Measurements from ENCODE around the gene LGR4. TPM values are rescaled to one million over a fixed set of nuclear protein-coding genes. Genes with fewer than 3 reads are reported as not detected.

LGR4 gene
- total RNA-seq, 1 donor from 2014 or later, result 15.9 TPM

- no peak overlapping the region for H3K4me3 ChIP-seq (ENCODE audit: low read depth, low read length)
- no peaks in the 10 kb centered on the region for H3K36me3 ChIP-seq (ENCODE audit: control insufficient read depth, insufficient read depth, low read length)
- no peak for DNase-seq (ENCODE audit: low read depth)
- no peaks in the 10 kb centered on the region for H3K27me3 ChIP-seq (ENCODE audit: control insufficient read depth, insufficient read depth, low read length)
- TF ChIP-seq CTCF (IDR thresholded peaks at IDR 0.05; ENCODE audit: insufficient read depth, low read length, poor library complexity, severe bottlenecking), result no peak
These were observed 117.0 kb downstream of the LGR4 start for GRCh38 chr11:27355575-27356104.

- Histone ChIP-seq H3K36me3 (ENCODE audit: control insufficient read depth, insufficient read depth, low read length) (no peaks in the 10 kb centered on the region), H3K4me3 (ENCODE audit: low read depth, low read length) (no peak overlapping the region), H3K27me3 (ENCODE audit: control insufficient read depth, insufficient read depth, low read length) (no peaks in the 10 kb centered on the region)
- no peak for DNase-seq (ENCODE audit: low read depth)
- TF ChIP-seq CTCF (IDR thresholded peaks at IDR 0.05; ENCODE audit: insufficient read depth, low read length, poor library complexity, severe bottlenecking), result no peak
These were observed 118.1 kb downstream of the LGR4 start for GRCh38 chr11:27354359-27354965.

GRCh38 chr11:27353593-27354358 lies 118.8 kb downstream of the LGR4 start:
- no peak overlapping the region for H3K4me3 ChIP-seq (ENCODE audit: low read depth, low read length)
- DNase-seq (ENCODE audit: low read depth), result no peak

GRCh38 chr11:27352781-27353180 lies 119.8 kb downstream of the LGR4 start:
- H3K4me3 ChIP-seq (ENCODE audit: low read depth, low read length), result no peak overlapping the region
- TF ChIP-seq CTCF (IDR thresholded peaks at IDR 0.05; ENCODE audit: insufficient read depth, low read length, poor library complexity, severe bottlenecking), result no peak
- no peak for DNase-seq (ENCODE audit: low read depth)
- no peaks in the 10 kb centered on the region for H3K36me3 ChIP-seq (ENCODE audit: control insufficient read depth, insufficient read depth, low read length)
- no peaks in the 10 kb centered on the region for H3K27me3 ChIP-seq (ENCODE audit: control insufficient read depth, insufficient read depth, low read length)

More at GRCh38 chr11:27353593-27354358, 118.8 kb downstream of the LGR4 start:
- no peaks in the 10 kb centered on the region for H3K36me3 ChIP-seq (ENCODE audit: control insufficient read depth, insufficient read depth, low read length)
- no peak for TF ChIP-seq CTCF (IDR thresholded peaks at IDR 0.05; ENCODE audit: insufficient read depth, low read length, poor library complexity, severe bottlenecking)
- no peaks in the 10 kb centered on the region for H3K27me3 ChIP-seq (ENCODE audit: control insufficient read depth, insufficient read depth, low read length)

- DNase-seq (ENCODE audit: low read depth), result no peak
- no peak for TF ChIP-seq CTCF (IDR thresholded peaks at IDR 0.05; ENCODE audit: insufficient read depth, low read length, poor library complexity, severe bottlenecking)
- H3K27me3 ChIP-seq (ENCODE audit: control insufficient read depth, insufficient read depth, low read length), result no peaks in the 10 kb centered on the region
- no peak overlapping the region for H3K4me3 ChIP-seq (ENCODE audit: low read depth, low read length)
- H3K36me3 ChIP-seq (ENCODE audit: control insufficient read depth, insufficient read depth, low read length), result no peaks in the 10 kb centered on the region
These were observed 122.1 kb downstream of the LGR4 start for GRCh38 chr11:27350511-27350910.

Data from kidney epithelial cell (primary cell).